H9 (cell line): ENCODE measurements around the gene CCDC192. TPM values are rescaled to one million over a fixed set of nuclear protein-coding genes. Genes with fewer than 3 reads are reported as not detected.
A peak's percentile ranks its signal among the peaks of the same experiment; 100 is the strongest.

Experiments used
- DNase-seq: peaks from one replicate; pipeline ENCODE4 v3.0.0-alpha.2; 2017
- H2AFZ ChIP-seq: one replicate; pipeline ENCODE4 v1.6.1; 2013; ENCODE audit warnings: mild to moderate bottlenecking, low read length, control low read depth, moderate library complexity
- H2AK5ac ChIP-seq: 2 replicates; pipeline ENCODE4 v1.6.1; 2013; ENCODE audit warnings: low read length, control low read depth, mixed read lengths; ENCODE audit not compliant: insufficient read length
- H2BK120ac ChIP-seq: one replicate; pipeline ENCODE4 v1.6.1; 2013; ENCODE audit warnings: low read depth, mild to moderate bottlenecking, low read length, control low read depth, inconsistent platforms; ENCODE audit not compliant: poor library complexity, severe bottlenecking
- H2BK12ac ChIP-seq: 2 replicates; pipeline ENCODE4 v1.6.1; 2013; ENCODE audit warnings: low read length, control low read depth, mixed read lengths, low read depth; ENCODE audit not compliant: insufficient read length
- H2BK15ac ChIP-seq: 2 replicates; pipeline ENCODE4 v1.6.1; 2013; ENCODE audit warnings: low read depth, low read length, control low read depth
- H2BK20ac ChIP-seq: one replicate; pipeline ENCODE4 v1.6.1; 2013; ENCODE audit warnings: low read depth, mild to moderate bottlenecking, low read length, control low read depth, inconsistent platforms; ENCODE audit not compliant: poor library complexity, severe bottlenecking
- H2BK5ac ChIP-seq: 2 replicates; pipeline ENCODE4 v1.6.1; 2013; ENCODE audit warnings: low read length, control low read depth, mixed read lengths; ENCODE audit not compliant: insufficient read length
- H3K14ac ChIP-seq: 2 replicates; pipeline ENCODE4 v1.6.1; 2013; ENCODE audit warnings: low read length, control low read depth; ENCODE audit not compliant: insufficient read depth
- H3K18ac ChIP-seq: 2 replicates; pipeline ENCODE4 v1.6.1; 2013; ENCODE audit warnings: low read depth, mild to moderate bottlenecking, mixed read lengths, low read length, control low read depth; ENCODE audit not compliant: insufficient read length
- H3K23ac ChIP-seq: 2 replicates; pipeline ENCODE4 v1.6.1; 2013; ENCODE audit warnings: low read length, control low read depth, mixed read lengths, low read depth; ENCODE audit not compliant: insufficient read length
- H3K23me2 ChIP-seq: 2 replicates; pipeline ENCODE4 v1.6.1; 2013; ENCODE audit warnings: low read depth, mild to moderate bottlenecking, mixed read lengths, low read length, control low read depth; ENCODE audit not compliant: insufficient read length, poor library complexity, severe bottlenecking
- H3K27ac ChIP-seq: 2 replicates; pipeline ENCODE4 v1.5.1; 2013; ENCODE audit warnings: low read length, control low read depth, mixed read lengths, low read depth; ENCODE audit not compliant: insufficient read length
- H3K27me3 ChIP-seq: 2 replicates; pipeline ENCODE4 v1.6.1; 2013; ENCODE audit warnings: low read length, control low read depth, inconsistent platforms; ENCODE audit not compliant: insufficient read depth
- H3K4ac ChIP-seq: 2 replicates; pipeline ENCODE4 v1.6.1; 2013; ENCODE audit warnings: low read depth, mild to moderate bottlenecking, control low read depth, inconsistent platforms, low read length, moderate library complexity
- H3K4me1 ChIP-seq: 2 replicates; pipeline ENCODE4 v1.6.1; 2013; ENCODE audit warnings: low read length, control low read depth, inconsistent platforms; ENCODE audit not compliant: insufficient read depth
- H3K4me2 ChIP-seq: 2 replicates; pipeline ENCODE4 v1.6.1; 2013; ENCODE audit warnings: low read length, control low read depth, mixed read lengths; ENCODE audit not compliant: insufficient read length, insufficient read depth
- H3K56ac ChIP-seq: 2 replicates; pipeline ENCODE4 v1.6.1; 2013; ENCODE audit warnings: low read depth, mild to moderate bottlenecking, mixed read lengths, low read length, control low read depth; ENCODE audit not compliant: insufficient read length
- H3K79me1 ChIP-seq: 2 replicates; pipeline ENCODE4 v1.6.1; 2013; ENCODE audit warnings: low read depth, mild to moderate bottlenecking, moderate library complexity, low read length, control low read depth, inconsistent platforms; ENCODE audit not compliant: insufficient read depth, poor library complexity, severe bottlenecking
- H3K79me2 ChIP-seq: 2 replicates; pipeline ENCODE4 v1.6.1; 2013; ENCODE audit warnings: low read length, control low read depth, inconsistent platforms; ENCODE audit not compliant: insufficient read depth
- H3K9ac ChIP-seq: 2 replicates; pipeline ENCODE4 v1.6.1; 2013; ENCODE audit warnings: low read length, control low read depth, mixed read lengths; ENCODE audit not compliant: insufficient read length; ENCODE audit errors: extremely low read depth
- H3K9me3 ChIP-seq: one replicate; pipeline ENCODE4 v1.6.1; 2013; ENCODE audit warnings: low read depth, low read length, inconsistent platforms; ENCODE audit not compliant: control insufficient read depth
- H3T11ph ChIP-seq: one replicate; pipeline ENCODE4 v1.6.1; 2013; ENCODE audit warnings: mild to moderate bottlenecking, low read length, control low read depth, inconsistent platforms
- H4K20me1 ChIP-seq: one replicate; pipeline ENCODE4 v1.6.1; 2013; ENCODE audit not compliant: control insufficient read depth, insufficient read length, insufficient read depth
- H4K5ac ChIP-seq: 2 replicates; pipeline ENCODE4 v1.6.1; 2013; ENCODE audit warnings: low read depth, mild to moderate bottlenecking, mixed read lengths, low read length, control low read depth; ENCODE audit not compliant: insufficient read length
- H4K8ac ChIP-seq: replicated peaks from 2 replicates; pipeline ENCODE4 v1.6.1; 2013; ENCODE audit warnings: low read length, control low read depth, mixed read lengths, low read depth; ENCODE audit not compliant: insufficient read length
- H4K91ac ChIP-seq: 2 replicates; pipeline ENCODE4 v1.6.1; 2013; ENCODE audit warnings: low read depth, mild to moderate bottlenecking, moderate library complexity, mixed read lengths, low read length, control low read depth; ENCODE audit not compliant: insufficient read length
- H3K27ac Mint-ChIP-seq, 3 experiments: 2 replicates in 2 of 3; 3 replicates in 1 of 3; pipeline ENCODE4 v1.8.0; 2020 to 2021; ENCODE audit warnings: mixed read lengths in 3 of 3, mild to moderate bottlenecking in 1 of 3, moderate library complexity in 1 of 3
- H3K27me3 Mint-ChIP-seq: 2 replicates; pipeline ENCODE4 v1.8.0; 2021; ENCODE audit warnings: low read depth, mild to moderate bottlenecking, moderate library complexity, mixed read lengths
- H3K36me3 Mint-ChIP-seq, 3 experiments: 2 replicates in 2 of 3; 3 replicates in 1 of 3; pipeline ENCODE4 v1.8.0; 2020 to 2021; ENCODE audit warnings: low read depth in 3 of 3, mixed read lengths in 3 of 3; ENCODE audit not compliant: insufficient read depth in 1 of 3
- H3K4me1 Mint-ChIP-seq, 2 experiments: 2 replicates each; pipeline ENCODE4 v1.8.0; 2020; ENCODE audit warnings: mixed read lengths in 2 of 2
- H3K4me3 Mint-ChIP-seq, 2 experiments: 2 replicates in 1 of 2; 3 replicates in 1 of 2; pipeline ENCODE4 v1.8.0; 2020 to 2021; ENCODE audit warnings: mild to moderate bottlenecking in 2 of 2, mixed read lengths in 2 of 2, moderate library complexity in 1 of 2
- H3K9me3 Mint-ChIP-seq, 2 experiments: 2 replicates in 1 of 2; 3 replicates in 1 of 2; pipeline ENCODE4 v1.8.0; 2020; ENCODE audit warnings: mild to moderate bottlenecking in 2 of 2, mixed read lengths in 2 of 2, moderate library complexity in 1 of 2
- CTCF ChIP-seq: fragments of 200-600 bp; sonication (generic); conservative IDR thresholded peaks from 3 replicates; pipeline ENCODE4 v1.8.0; 2021; ENCODE audit warnings: antibody characterized with exemption, mild to moderate bottlenecking
- WGBS: extraction: QIAGEN DNeasy Blood & Tissue Kit; methylation state at CpG from one replicate; pipeline ENCODE4 v1.1.7; 2013; ENCODE audit warnings: missing lambda C conversion rate, low lambda C conversion rate, mixed read lengths; ENCODE audit not compliant: insufficient read length; ENCODE audit errors: extremely low coverage; 5-methylcytosine and 5-hydroxymethylcytosine counted together
- total RNA-seq: library from RNA; stranded (reverse); gene quantifications from 2 replicates; pipeline ENCODE4 v1.2.1, GENCODE V29; 2021

The CCDC192 gene
- total RNA-seq, 1 experiment from 2014 or later, result not detected

GRCh38 chr5:127907907-127908306, 204.7 kb downstream of the CCDC192 start:
- peak; percentile 34; the same call in 1 of the 3 replicates for TF ChIP-seq CTCF
- H3T11ph ChIP-seq, result no peak overlapping the region
- no peaks in the 10 kb centered on the region for H3K79me1 ChIP-seq
- H2BK5ac ChIP-seq, result no peak overlapping the region
- Mint-ChIP-seq H3K4me1 (no peaks in the 10 kb centered on the region), H3K27ac (no peak overlapping the region; a peak in 1 of 7 replicates), H3K4me3 (no peak overlapping the region), H3K9me3 (no peaks in the 10 kb centered on the region; a peak in 1 of 5 replicates), H3K27me3 (no peaks in the 10 kb centered on the region; the same call in 1 of the 2 replicates), H3K36me3 (no peaks in the 10 kb centered on the region; a peak in 1 of 7 replicates)
- no peak overlapping the region for H3K4me2 ChIP-seq
- no peak overlapping the region for H2BK15ac ChIP-seq
- H4K20me1 ChIP-seq, result no peaks in the 10 kb centered on the region
- no peak overlapping the region for H4K91ac ChIP-seq
- H2AFZ ChIP-seq, result no peak overlapping the region
- H4K8ac ChIP-seq, result no peak overlapping the region
- H2BK12ac ChIP-seq, result no peak overlapping the region
- no peak overlapping the region for H3K4ac ChIP-seq
- no CpG with 5 or more reads among the region's 2 CpGs for WGBS
- no peak overlapping the region for H3K9ac ChIP-seq
- H3K27ac ChIP-seq, result no peak overlapping the region
- no peak overlapping the region for H3K14ac ChIP-seq
- H3K23ac ChIP-seq, result no peak overlapping the region
- no peak overlapping the region for H3K18ac ChIP-seq
- DNase-seq, result no peak
- no peak overlapping the region for H4K5ac ChIP-seq
- H2BK20ac ChIP-seq, result no peak overlapping the region
- no peak overlapping the region for H2BK120ac ChIP-seq
- no peaks in the 10 kb centered on the region for H3K23me2 ChIP-seq
- H2AK5ac ChIP-seq, result no peak overlapping the region
- no peaks in the 10 kb centered on the region for H3K4me1 ChIP-seq
- H3K9me3 ChIP-seq, result no peaks in the 10 kb centered on the region
- H3K27me3 ChIP-seq, result no peaks in the 10 kb centered on the region
- no peaks in the 10 kb centered on the region for H3K79me2 ChIP-seq
- H3K56ac ChIP-seq, result no peak overlapping the region
